ENCODE data around the gene OSM. TPM values are rescaled to one million over a fixed set of nuclear protein-coding genes. Genes with fewer than 3 reads are reported as not detected.

The OSM gene
- total RNA-seq, 1 donor from 2014 or later = not detected

DNA sequence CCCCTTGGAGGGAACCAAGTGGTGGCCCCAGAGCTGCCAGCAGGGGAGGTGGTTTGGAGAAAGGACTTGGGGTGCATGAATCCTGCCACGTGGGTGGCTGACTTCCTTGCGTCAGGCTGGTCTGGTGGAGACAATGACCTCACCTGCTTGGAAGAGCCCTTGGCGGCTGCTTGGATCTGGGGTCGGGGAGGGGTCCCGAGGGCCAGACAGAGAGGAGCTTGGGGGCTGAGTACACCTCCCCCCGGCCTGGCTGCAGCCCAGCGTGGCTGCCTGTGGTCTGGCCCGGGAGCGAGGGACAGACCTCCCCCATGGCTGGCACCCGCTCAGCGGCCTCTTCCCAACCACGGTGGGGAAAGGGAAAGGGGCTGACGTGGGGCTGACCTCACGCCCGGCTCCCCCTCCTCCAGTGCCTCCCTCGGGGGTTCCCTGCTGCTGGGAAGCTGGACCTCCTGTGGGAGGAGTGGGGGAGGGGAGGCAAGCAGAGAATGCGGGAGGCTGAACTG lies 33.9 kb downstream of the OSM start:
- no peak overlapping the region for H3K4me3 ChIP-seq (ENCODE audit: low read depth, low read length)
- DNase-seq (ENCODE audit: low read depth) = no peak
- TF ChIP-seq, protein P1, sequence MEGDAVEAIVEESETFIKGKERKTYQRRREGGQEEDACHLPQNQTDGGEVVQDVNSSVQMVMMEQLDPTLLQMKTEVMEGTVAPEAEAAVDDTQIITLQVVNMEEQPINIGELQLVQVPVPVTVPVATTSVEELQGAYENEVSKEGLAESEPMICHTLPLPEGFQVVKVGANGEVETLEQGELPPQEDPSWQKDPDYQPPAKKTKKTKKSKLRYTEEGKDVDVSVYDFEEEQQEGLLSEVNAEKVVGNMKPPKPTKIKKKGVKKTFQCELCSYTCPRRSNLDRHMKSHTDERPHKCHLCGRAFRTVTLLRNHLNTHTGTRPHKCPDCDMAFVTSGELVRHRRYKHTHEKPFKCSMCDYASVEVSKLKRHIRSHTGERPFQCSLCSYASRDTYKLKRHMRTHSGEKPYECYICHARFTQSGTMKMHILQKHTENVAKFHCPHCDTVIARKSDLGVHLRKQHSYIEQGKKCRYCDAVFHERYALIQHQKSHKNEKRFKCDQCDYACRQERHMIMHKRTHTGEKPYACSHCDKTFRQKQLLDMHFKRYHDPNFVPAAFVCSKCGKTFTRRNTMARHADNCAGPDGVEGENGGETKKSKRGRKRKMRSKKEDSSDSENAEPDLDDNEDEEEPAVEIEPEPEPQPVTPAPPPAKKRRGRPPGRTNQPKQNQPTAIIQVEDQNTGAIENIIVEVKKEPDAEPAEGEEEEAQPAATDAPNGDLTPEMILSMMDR (conservative IDR thresholded peaks at IDR 0.05; ENCODE audit: low read depth, low read length) = no peak

DNA sequence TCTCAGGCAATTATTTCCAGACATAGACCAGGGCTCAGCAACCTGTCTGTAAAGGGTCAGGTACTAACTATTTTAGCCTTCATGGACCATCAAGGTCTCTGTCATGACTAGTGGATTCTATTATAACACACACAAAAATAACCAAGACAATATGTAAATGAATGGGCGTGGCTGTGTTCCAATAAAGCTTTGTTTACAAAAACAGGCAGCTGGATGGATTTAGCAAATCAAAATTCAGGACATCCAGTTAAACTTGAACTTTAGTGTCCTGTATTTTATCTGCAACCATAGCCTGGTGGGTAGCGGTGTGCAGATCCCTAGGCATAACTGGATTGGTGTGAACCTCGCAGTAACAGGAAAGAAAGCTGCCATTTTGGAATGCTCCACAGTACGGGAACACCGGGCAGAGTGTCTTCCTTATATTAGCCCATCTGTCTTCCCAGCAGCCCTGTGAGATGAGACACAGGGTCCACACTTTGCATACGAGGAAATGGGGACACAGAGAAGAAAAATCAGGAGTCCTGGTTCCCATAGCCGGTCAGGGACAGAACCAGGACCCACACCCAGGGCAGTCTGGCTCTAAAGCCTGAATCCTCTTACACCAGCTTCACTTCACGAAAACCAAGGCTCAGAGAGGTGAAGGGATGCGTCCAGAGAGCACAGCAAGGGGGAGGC lies 35.7 kb downstream of the OSM start:
- H3K4me3 ChIP-seq (ENCODE audit: low read depth, low read length) = no peak overlapping the region
- TF ChIP-seq, protein P1 (conservative IDR thresholded peaks at IDR 0.05; ENCODE audit: low read depth, low read length) = no peak
- no peak for DNase-seq (ENCODE audit: low read depth)

DNA sequence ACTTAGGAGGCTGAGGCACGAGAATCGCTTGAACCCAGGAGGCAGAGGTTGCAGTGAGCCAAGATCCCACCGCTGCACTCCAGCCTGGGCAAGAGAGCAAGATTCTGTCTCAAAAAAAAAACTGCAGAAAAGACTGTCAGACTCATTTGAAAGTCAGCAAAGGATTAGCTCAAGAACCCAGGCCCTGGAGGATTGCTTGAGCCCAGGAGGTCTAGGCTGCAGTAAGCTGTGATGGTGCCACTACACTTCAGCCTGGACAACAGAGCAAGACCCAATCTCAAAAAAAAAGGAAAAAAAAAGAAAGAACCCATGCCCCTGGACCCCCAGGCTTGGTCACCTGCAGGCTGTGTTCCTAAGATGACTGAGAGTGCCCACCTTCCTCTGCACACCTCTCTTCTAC lies 36.3 kb downstream of the OSM start:
- no peak for DNase-seq (ENCODE audit: low read depth)
- no peak overlapping the region for H3K4me3 ChIP-seq (ENCODE audit: low read depth, low read length)
- TF ChIP-seq, protein P1 (conservative IDR thresholded peaks at IDR 0.05; ENCODE audit: low read depth, low read length) = no peak

DNA sequence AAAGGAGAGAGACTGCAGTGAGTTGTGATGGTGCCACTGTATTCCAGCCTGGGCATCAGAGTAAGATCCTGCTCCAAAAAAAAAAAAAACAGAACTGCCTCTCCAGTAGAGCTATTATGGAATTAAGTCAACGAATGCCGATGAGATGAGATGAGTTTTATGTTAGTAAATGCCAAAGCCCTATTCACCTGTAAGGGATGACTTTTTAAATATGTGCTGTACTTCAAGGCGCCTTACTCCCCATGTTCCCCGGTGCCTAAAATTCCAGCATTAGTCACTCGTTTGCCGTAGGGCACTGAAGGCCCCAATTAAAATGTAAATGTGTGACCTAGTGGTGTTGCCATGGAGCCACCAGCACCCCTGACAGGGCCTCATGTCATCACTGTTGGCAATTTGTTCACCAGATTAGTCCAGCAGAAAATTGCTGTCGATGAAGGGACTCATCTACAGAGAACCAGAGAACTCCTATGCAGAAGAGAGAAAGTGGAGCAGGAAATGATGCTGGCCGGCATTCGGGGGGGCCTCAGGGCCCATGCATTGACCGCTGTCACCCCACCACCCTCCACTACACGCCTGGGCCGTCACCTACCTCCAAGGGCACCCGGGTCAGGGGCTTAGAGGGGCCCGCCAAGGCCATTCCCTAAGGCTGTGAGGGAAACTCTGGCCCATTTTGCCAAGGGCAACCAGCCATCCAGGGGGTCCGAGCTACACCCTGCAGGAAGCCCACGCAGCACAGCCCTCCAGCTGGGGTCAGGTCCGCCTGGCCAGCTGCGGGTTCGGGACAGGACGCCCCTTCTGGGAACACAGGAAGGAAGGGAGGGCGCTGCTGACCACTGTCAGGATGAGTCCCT lies 37.9 kb downstream of the OSM start:
- no peak for DNase-seq (ENCODE audit: low read depth)
- TF ChIP-seq, protein P1 (conservative IDR thresholded peaks at IDR 0.05; ENCODE audit: low read depth, low read length) = no peak

DNA sequence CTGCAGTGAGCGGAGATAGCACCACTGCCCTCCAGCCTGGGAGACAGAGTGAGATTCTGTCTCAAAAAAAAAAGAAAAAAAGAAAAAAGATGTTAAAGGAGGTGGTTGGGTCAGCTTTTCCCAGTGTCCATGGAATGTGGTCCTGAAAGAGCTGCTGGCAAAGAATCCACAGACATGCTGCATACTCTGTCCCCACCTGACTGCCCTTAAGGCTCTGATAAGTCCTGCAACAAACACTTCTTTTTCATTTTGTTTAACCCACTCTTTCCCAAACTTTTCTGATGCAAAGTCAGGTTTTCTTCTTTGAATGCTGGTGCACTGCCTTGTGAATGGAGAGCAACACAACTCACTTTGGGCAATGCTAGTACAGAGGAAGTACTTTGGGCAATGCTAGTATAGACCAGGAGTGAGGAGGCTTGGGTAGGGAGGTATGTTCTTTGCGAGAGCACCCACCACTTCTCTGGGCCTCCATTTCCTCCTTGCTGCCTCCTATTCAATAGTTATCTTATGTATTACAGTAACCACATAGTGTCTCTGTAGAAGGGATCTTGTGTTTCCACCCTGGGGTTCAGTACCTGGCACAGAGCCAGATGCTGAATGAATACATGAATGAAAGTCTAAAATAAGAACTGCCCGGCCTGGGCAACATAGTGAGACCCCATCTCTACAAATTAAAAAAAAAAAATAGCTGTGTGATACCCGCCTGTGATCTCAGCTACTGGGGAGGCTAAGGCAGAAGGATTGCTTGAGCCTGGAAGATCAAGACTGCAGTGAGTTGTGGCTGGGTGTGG lies 39.0 kb downstream of the OSM start:
- TF ChIP-seq, protein P1 (conservative IDR thresholded peaks at IDR 0.05; ENCODE audit: low read depth, low read length) = no peak
- no peak overlapping the region for H3K4me3 ChIP-seq (ENCODE audit: low read depth, low read length)
- DNase-seq (ENCODE audit: low read depth) = no peak

More for the DNA sequence above, 37.9 kb downstream of the OSM start:
- no peak overlapping the region for H3K4me3 ChIP-seq (ENCODE audit: low read depth, low read length)

- TF ChIP-seq, protein P1 (conservative IDR thresholded peaks at IDR 0.05; ENCODE audit: low read depth, low read length) = no peak
- no peak overlapping the region for H3K4me3 ChIP-seq (ENCODE audit: low read depth, low read length)
- no peak for DNase-seq (ENCODE audit: low read depth)
Measured at GRCh38 chr22:30226192-30226832, 40.3 kb downstream of the OSM start.

All from epithelial cell of proximal tubule (primary cell).